Nephron progenitor cell (in vitro differentiated cells): ENCODE results near the gene PGP.

Source experiments
- DNase-seq: peaks from one replicate; pipeline ENCODE4 v3.0.0; 2021
- H3K27ac Mint-ChIP-seq: 2 replicates; pipeline ENCODE4 v1.8.0; 2021; ENCODE audit warnings: mild to moderate bottlenecking, moderate library complexity, mixed read lengths
- H3K27me3 Mint-ChIP-seq: 2 replicates; pipeline ENCODE4 v1.8.0; 2021; ENCODE audit warnings: mild to moderate bottlenecking, low read depth, mixed read lengths; ENCODE audit not compliant: poor library complexity
- H3K36me3 Mint-ChIP-seq: 2 replicates; pipeline ENCODE4 v1.8.0; 2021; ENCODE audit warnings: low read depth, mixed read lengths
- H3K4me1 Mint-ChIP-seq: 2 replicates; pipeline ENCODE4 v1.8.0; 2021; ENCODE audit warnings: mixed read lengths
- H3K4me3 Mint-ChIP-seq: 2 replicates; pipeline ENCODE4 v1.8.0; 2021; ENCODE audit warnings: mild to moderate bottlenecking, moderate library complexity, mixed read lengths
- H3K9me3 Mint-ChIP-seq: 2 replicates; pipeline ENCODE4 v1.8.0; 2021; ENCODE audit warnings: mild to moderate bottlenecking, moderate library complexity, mixed read lengths
- TF ChIP-seq, protein P1 (sequence below): fragments of 200-600 bp; sonication (generic); IDR thresholded peaks from 2 replicates; pipeline ENCODE4 v1.5.0; 2021; ENCODE audit warnings: antibody characterized with exemption

The PGP gene

DNA sequence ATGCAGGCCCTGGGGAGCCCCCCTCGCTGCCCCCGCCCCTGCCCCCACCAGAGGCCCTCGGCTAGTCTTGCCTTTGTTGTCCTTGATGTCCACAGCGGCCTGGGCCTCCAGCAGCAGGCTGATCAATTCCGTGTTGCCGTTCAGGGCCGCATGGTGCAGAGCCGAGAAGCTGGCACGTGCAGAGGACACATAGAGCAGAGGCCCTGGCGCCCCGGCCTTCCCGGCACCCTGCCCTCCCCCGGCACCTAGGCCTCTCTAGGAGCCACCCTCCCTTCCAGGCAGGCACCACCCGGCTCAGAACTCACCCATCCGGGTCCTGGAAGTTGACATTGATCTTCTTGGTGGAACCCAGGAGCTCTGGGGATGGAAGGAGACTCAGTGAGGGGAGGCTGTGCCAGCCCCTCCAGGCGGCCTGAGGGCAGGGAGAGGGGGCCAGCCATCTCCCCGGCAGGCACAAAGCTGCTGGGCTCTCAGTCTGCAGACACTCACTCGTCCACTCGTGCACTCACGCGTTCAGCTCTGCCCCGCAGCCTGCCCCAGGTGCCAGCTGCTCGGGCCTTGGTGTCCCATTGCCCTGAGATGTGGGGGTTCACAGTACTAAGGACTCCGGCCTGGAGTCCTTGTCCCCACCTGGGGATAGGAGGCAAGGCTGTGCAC lies 24.5 kb downstream of the PGP start:
- H3K27ac Mint-ChIP-seq: no peak overlapping the region
- DNase-seq: no peak
- peaks cover 21% of the 10 kb centered on the region for H3K27me3 Mint-ChIP-seq
- no peaks in the 10 kb centered on the region for H3K9me3 Mint-ChIP-seq
- peaks cover 23% of the 10 kb centered on the region for H3K4me1 Mint-ChIP-seq
- H3K4me3 Mint-ChIP-seq: no peak overlapping the region
- TF ChIP-seq, protein P1, sequence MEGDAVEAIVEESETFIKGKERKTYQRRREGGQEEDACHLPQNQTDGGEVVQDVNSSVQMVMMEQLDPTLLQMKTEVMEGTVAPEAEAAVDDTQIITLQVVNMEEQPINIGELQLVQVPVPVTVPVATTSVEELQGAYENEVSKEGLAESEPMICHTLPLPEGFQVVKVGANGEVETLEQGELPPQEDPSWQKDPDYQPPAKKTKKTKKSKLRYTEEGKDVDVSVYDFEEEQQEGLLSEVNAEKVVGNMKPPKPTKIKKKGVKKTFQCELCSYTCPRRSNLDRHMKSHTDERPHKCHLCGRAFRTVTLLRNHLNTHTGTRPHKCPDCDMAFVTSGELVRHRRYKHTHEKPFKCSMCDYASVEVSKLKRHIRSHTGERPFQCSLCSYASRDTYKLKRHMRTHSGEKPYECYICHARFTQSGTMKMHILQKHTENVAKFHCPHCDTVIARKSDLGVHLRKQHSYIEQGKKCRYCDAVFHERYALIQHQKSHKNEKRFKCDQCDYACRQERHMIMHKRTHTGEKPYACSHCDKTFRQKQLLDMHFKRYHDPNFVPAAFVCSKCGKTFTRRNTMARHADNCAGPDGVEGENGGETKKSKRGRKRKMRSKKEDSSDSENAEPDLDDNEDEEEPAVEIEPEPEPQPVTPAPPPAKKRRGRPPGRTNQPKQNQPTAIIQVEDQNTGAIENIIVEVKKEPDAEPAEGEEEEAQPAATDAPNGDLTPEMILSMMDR: no peak
- no peaks in the 10 kb centered on the region for H3K36me3 Mint-ChIP-seq

DNA sequence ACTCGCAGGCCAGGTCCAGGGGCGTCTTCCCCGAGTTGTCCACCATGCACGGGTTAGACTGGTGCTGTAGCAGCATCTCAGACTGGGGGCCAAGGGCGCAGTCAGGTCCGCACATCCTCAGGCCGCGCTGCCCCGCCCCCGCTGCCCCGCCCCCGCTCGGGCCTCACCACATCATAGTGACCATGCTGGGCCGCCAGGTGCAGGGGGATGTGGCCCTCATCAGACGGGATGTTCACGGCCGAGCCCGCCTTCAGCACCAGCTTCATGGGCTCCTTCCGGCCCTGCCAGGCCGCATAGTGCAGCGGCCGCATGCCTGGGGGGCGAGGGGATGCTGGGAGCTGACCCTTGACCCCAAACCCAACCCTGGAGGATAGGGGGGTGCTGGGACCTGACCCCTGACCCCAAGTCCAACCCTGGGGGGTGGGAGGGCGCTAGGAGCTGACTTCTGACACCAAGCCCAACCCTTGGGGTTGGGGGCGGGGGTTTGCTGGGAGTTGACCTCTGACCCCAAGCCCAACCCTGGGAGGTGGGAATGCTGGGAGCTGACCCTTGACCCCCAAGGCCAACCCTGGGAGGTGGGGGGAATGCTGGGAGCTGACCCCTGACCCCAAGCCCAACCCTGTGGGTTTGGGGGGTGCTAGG lies 25.3 kb downstream of the PGP start:
- peaks cover 13% of the 10 kb centered on the region for H3K27me3 Mint-ChIP-seq
- DNase-seq: no peak
- H3K9me3 Mint-ChIP-seq: no peaks in the 10 kb centered on the region
- no peak overlapping the region for H3K27ac Mint-ChIP-seq
- H3K4me3 Mint-ChIP-seq: no peak overlapping the region
- H3K4me1 Mint-ChIP-seq: peaks cover 15% of the 10 kb centered on the region
- H3K36me3 Mint-ChIP-seq: no peaks in the 10 kb centered on the region
- TF ChIP-seq, protein P1: no peak

DNA sequence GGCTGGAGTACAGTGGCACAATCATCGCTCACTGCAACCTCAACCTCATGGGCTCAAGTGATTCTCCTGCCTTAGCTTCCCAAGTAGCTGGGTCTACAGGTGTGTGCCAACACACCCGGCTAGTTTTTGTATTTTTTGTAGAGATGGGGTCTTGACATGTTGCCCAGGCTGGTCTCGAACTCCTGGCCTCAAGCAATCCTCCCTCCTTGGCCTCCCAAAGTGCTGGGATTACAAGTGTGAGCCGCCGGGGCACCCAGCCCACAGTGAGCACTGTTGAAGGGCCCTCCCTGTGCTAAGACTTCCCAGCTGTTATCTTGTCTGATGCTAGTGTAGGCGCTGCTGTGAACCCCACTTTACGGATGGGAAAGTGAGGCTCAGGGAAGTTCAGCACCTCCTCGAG lies 26.2 kb downstream of the PGP start:
- Mint-ChIP-seq H3K36me3 (no peaks in the 10 kb centered on the region), H3K27ac (no peak overlapping the region), H3K9me3 (no peaks in the 10 kb centered on the region), H3K4me1 (peaks cover 13% of the 10 kb centered on the region), H3K27me3 (peaks cover 7% of the 10 kb centered on the region), H3K4me3 (no peak overlapping the region)
- TF ChIP-seq, protein P1: no peak
- DNase-seq: no peak

DNA sequence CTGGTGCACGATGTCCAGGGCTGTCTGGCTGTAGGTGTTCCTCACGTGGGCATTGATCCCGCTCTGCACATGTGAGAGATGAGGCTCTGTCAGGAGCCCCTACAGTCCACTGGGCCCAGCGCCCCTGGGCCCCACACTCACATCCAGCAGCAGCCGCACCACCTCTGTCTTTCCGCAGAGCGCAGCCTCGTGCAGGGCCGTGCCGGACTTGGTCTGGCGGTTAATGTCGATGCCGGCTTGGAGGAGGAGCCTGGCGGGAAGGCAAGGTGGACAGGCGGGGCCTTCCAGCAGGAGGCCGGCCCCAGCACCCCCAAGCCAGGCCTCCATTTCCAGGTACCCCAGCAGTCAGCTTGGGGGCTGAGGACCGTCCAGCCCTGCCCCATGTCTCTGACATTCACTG lies 27.4 kb downstream of the PGP start:
- Mint-ChIP-seq H3K4me3 (no peak overlapping the region), H3K4me1 (peaks cover 8% of the 10 kb centered on the region), H3K9me3 (no peaks in the 10 kb centered on the region), H3K27me3 (no peaks in the 10 kb centered on the region), H3K36me3 (peaks cover 3% of the 10 kb centered on the region), H3K27ac (no peak overlapping the region)
- TF ChIP-seq, protein P1: no peak
- no peak for DNase-seq

DNA sequence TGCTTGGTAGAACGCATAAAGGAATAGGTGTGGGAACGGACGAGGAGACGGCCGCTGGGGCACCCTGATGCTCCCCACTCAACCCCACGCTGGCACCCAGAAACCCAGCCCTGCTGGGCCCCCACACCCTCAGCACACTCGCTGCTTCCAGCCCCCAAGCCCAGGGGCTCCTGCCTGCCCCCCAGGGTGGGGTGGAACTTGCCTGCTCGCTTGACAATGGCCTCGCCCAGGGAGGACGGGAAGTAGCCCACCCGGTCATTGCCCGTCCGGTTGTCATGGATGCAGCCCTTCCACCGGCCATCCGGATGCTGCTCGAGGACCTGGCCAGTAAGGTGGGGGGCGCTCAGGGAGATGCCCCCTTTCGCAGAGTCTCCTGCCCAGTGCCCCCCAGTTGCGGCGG lies 28.1 kb downstream of the PGP start:
- Mint-ChIP-seq H3K4me3 (no peak overlapping the region), H3K27ac (no peak overlapping the region), H3K4me1 (peaks cover 8% of the 10 kb centered on the region), H3K9me3 (no peaks in the 10 kb centered on the region), H3K27me3 (no peaks in the 10 kb centered on the region), H3K36me3 (peaks cover 9% of the 10 kb centered on the region)
- no peak for DNase-seq
- TF ChIP-seq, protein P1: no peak

DNA sequence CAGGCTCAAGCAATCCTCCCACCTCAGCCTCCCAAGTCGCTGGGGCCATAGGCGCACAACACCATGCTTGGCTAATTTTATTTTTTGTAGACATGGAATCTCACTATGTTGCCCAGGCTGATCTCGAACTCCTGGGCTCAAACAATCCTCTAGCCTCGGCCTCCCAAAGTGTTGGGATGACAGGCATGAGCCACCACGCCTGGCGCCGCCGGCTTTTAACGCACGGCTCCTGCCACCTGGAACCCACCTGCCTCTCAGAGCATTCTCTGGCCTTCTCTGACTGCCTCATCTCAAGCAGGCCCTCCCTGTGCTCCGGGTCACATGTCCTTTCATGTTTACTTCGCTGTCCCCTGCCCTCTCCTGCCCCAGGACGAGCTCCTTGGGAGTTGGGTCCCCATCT lies 28.6 kb downstream of the PGP start:
- Mint-ChIP-seq H3K9me3 (no peaks in the 10 kb centered on the region), H3K4me3 (no peak overlapping the region), H3K36me3 (peaks cover 9% of the 10 kb centered on the region), H3K4me1 (peaks cover 8% of the 10 kb centered on the region), H3K27ac (no peak overlapping the region), H3K27me3 (peaks cover 3% of the 10 kb centered on the region)
- no peak for DNase-seq
- TF ChIP-seq, protein P1: no peak
